B cell (primary cell): ENCODE data around the gene JUND. TPM values are rescaled to one million over a fixed set of nuclear protein-coding genes. Genes with fewer than 3 reads are reported as not detected.

ENCODE experiments used
- ATAC-seq: fragments of 200-7000 bp; cut with Tn5 transposase; one replicate; pipeline ENCODE4 v1.10.0; 2021; ENCODE audit warnings: low read depth, mild to moderate bottlenecking, moderate number of reproducible peaks, moderate library complexity
- CTCF ChIA-PET: fragments of 350-600 bp; sonication (Branson Sonifier 250); formaldehyde crosslinking; loops from one replicate; lab custom pipeline; 2021; ENCODE audit warnings: antibody characterized with exemption, inconsistent platforms; lab: Charles Lee
- POLR2A ChIA-PET: fragments of 350-600 bp; sonication (Branson Sonifier 250); formaldehyde crosslinking; loops from one replicate; lab custom pipeline; 2021; ENCODE audit warnings: antibody characterized with exemption; lab: Charles Lee
- DNase-seq: peaks from one replicate; pipeline ENCODE4 v3.0.0; 2013
- H2AFZ ChIP-seq: 2 replicates; pipeline ENCODE4 v1.6.1; 2012; ENCODE audit warnings: mild to moderate bottlenecking, low read depth, low read length; ENCODE audit not compliant: insufficient read depth, poor library complexity, severe bottlenecking
- H3K27ac ChIP-seq, 2 donors: 1 replicate in 1 of 2; 2 replicates in 1 of 2; pipeline ENCODE4 v1.5.1; 2012 to 2013; ENCODE audit warnings: low read length in 2 of 2, mild to moderate bottlenecking in 2 of 2, moderate library complexity in 1 of 2
- H3K27me3 ChIP-seq, 4 experiments: fragments of 200-600 bp in 1 of 4; sonication (generic) in 1 of 4; replicated peaks in 1 of 4; 1 replicate in 2 of 4; 2 replicates in 2 of 4; pipeline versions ENCODE4 v1.6.1 to v1.7.0; 2013 to 2016; ENCODE audit warnings: low read length in 3 of 4, mild to moderate bottlenecking in 2 of 4, mixed read lengths in 1 of 4, moderate library complexity in 1 of 4; ENCODE audit not compliant: insufficient read depth in 4 of 4, control insufficient read depth in 3 of 4; ENCODE audit errors: control extremely low read depth in 1 of 4
- H3K36me3 ChIP-seq, 2 experiments: replicated peaks in 1 of 2; 1 replicate in 1 of 2; 2 replicates in 1 of 2; pipeline versions ENCODE4 v1.6.1 to v1.7.1; 2013; ENCODE audit warnings: low read length in 1 of 2; ENCODE audit not compliant: insufficient read depth in 2 of 2, control insufficient read depth in 1 of 2; ENCODE audit errors: control extremely low read depth in 1 of 2, extremely low read depth in 1 of 2
- H3K4me1 ChIP-seq, 2 donors: fragments of 200-600 bp in 1 of 2; sonication (generic) in 1 of 2; 1 replicate in 1 of 2; 2 replicates in 1 of 2; pipeline versions ENCODE4 v1.5.1 to v1.6.1; 2013 to 2017; ENCODE audit warnings: low read length in 2 of 2; ENCODE audit not compliant: control insufficient read depth in 2 of 2, insufficient read depth in 2 of 2
- H3K4me2 ChIP-seq: replicated peaks from 2 replicates; pipeline ENCODE3; 2012; ENCODE audit warnings: mild to moderate bottlenecking, low read depth, low read length; ENCODE audit not compliant: poor library complexity, severe bottlenecking
- H3K4me3 ChIP-seq, 5 experiments: fragments of 200-600 bp in 1 of 5; sonication (generic) in 1 of 5; 1 replicate in 3 of 5; 2 replicates in 2 of 5; pipeline versions ENCODE4 v1.5.1 to v1.7.0; 2011 to 2016; ENCODE audit warnings: low read length in 4 of 5, mild to moderate bottlenecking in 4 of 5, low read depth in 2 of 5, control low read depth in 1 of 5, moderate library complexity in 1 of 5; ENCODE audit not compliant: insufficient read depth in 1 of 5; ENCODE audit errors: control extremely low read depth in 1 of 5, extremely low read depth in 1 of 5
- H3K79me2 ChIP-seq: fragments of 200-600 bp; sonication (generic); one replicate; pipeline ENCODE4 v1.6.0; 2016; ENCODE audit warnings: low read length; ENCODE audit not compliant: control insufficient read depth, insufficient read depth
- H3K9ac ChIP-seq: fragments of 200-600 bp; sonication (generic); 2 replicates; pipeline ENCODE4 v1.6.1; 2017; ENCODE audit warnings: mild to moderate bottlenecking, low read length, moderate library complexity
- H3K9me3 ChIP-seq, 3 donors: one replicate each; pipeline versions ENCODE4 v1.6.1 to v1.7.1; 2013; ENCODE audit warnings: low read length in 2 of 3; ENCODE audit not compliant: control insufficient read depth in 2 of 3, insufficient read depth in 1 of 3; ENCODE audit errors: control extremely low read depth in 1 of 3
- H4K20me1 ChIP-seq: 2 replicates; pipeline ENCODE4 v1.6.0; 2012; ENCODE audit warnings: mild to moderate bottlenecking, low read length; ENCODE audit not compliant: insufficient read depth, control insufficient read depth, poor library complexity, severe bottlenecking
- H3K27ac Mint-ChIP-seq: one replicate; pipeline ENCODE4 v1.8.0; 2021; ENCODE audit warnings: mixed read lengths
- H3K27me3 Mint-ChIP-seq: one replicate; pipeline ENCODE4 v1.8.0; 2021; ENCODE audit warnings: mixed read lengths
- H3K4me1 Mint-ChIP-seq: one replicate; pipeline ENCODE4 v1.8.0; 2021; ENCODE audit warnings: mixed read lengths
- H3K4me3 Mint-ChIP-seq: one replicate; pipeline ENCODE4 v1.8.0; 2021; ENCODE audit warnings: mixed read lengths
- H3K9me3 Mint-ChIP-seq: one replicate; pipeline ENCODE4 v1.8.0; 2022; ENCODE audit warnings: mixed read lengths; ENCODE audit not compliant: insufficient read depth
- EZH2 ChIP-seq: IDR thresholded peaks from 2 replicates; pipeline ENCODE4 v1.6.1; 2012; ENCODE audit warnings: borderline replicate concordance, low read depth, mild to moderate bottlenecking, moderate library complexity, low read length; ENCODE audit not compliant: insufficient read depth, poor library complexity, severe bottlenecking
- WGBS: methylation state at CpG from one replicate; pipeline ENCODE4 v1.1.5; 2013; ENCODE audit warnings: missing lambda C conversion rate; ENCODE audit not compliant: insufficient coverage; 5-methylcytosine and 5-hydroxymethylcytosine counted together
- intact Hi-C: fragments of 100-400 bp; cut with micrococcal nuclease; formaldehyde crosslinking; loops from one replicate; pipeline ENCODE4 v1.10.0; 2022
- polyA plus RNA-seq: library from polyadenylated mRNA; depleted of rRNA; stranded (reverse); fragments of >200 nt; gene quantifications from 2 replicates; pipeline ENCODE4 v1.2.3, GENCODE V29; 2012
- total RNA-seq, 2 donors: library from RNA; stranded (reverse); fragments of 120-200 nt in 1 of 2; gene quantifications; 1 replicate in 1 of 2; 2 replicates in 1 of 2; pipeline versions ENCODE4 v1.2.3 to v1.2.4, GENCODE V29; 2013 to 2022
- TF ChIP-seq, protein P1 (sequence below): fragments of 200-600 bp; IDR thresholded peaks from one replicate; pipeline ENCODE4 v1.8.0; 2022; ENCODE audit warnings: antibody characterized with exemption, mild to moderate bottlenecking

The JUND gene
- total and polyA plus RNA-seq, 2 donors (not counting 1 experiment from before 2014, with no cell fraction given), result 628 to 5,593 TPM

DNA sequence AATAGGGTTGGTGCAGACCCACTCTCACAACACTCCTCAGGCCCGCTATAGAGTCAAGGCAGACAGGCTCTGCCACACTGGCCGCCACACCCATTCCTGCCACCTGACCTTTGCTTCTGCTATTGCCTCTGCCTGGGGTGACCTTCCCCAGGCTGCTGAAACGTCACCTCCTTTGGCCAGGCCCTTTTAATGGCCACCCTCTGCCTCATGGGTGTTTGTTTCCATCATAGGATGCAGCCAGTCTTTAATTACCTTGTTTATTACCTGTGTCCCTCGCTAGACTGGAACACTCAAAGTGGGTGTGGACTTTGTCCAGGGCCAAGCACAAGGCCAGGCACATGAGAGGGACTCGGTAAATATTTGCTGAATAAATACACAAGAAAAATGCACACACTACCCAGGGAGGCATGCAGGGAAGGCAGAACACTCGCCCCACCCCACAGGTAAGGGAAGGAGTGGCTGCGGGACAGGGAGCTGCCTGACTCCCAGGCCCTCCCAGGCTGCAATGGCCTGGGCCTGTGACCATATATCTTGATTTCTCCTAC lies 38.2 kb upstream of the JUND start:
- POLR2A ChIA-PET, result interaction anchor here (1.7 to 3.9 kb wide), 4 partner anchors 12 to 40 kb away, joined by 4 to 128 read pairs (median 15); partner anchors contain the start of gene JUND
- Mint-ChIP-seq H3K9me3 (no peaks in the 10 kb centered on the region), H3K4me3 (peak overlapping the region; percentile 45), H3K4me1 (peaks cover 63% of the 10 kb centered on the region), H3K27me3 (no peaks in the 10 kb centered on the region), H3K27ac (peak overlapping the region; percentile 56)
- H3K9me3 ChIP-seq, result peaks cover 0 to 6% (median 0%) of the 10 kb centered on the region in 3 donors
- 89% methylated on average over 4 of the region's 7 CpGs for WGBS
- H4K20me1 ChIP-seq, result peaks cover 7% of the 10 kb centered on the region
- H3K27me3 ChIP-seq, result no peaks in the 10 kb centered on the region
- no peak for TF ChIP-seq EZH2
- TF ChIP-seq, protein P1, sequence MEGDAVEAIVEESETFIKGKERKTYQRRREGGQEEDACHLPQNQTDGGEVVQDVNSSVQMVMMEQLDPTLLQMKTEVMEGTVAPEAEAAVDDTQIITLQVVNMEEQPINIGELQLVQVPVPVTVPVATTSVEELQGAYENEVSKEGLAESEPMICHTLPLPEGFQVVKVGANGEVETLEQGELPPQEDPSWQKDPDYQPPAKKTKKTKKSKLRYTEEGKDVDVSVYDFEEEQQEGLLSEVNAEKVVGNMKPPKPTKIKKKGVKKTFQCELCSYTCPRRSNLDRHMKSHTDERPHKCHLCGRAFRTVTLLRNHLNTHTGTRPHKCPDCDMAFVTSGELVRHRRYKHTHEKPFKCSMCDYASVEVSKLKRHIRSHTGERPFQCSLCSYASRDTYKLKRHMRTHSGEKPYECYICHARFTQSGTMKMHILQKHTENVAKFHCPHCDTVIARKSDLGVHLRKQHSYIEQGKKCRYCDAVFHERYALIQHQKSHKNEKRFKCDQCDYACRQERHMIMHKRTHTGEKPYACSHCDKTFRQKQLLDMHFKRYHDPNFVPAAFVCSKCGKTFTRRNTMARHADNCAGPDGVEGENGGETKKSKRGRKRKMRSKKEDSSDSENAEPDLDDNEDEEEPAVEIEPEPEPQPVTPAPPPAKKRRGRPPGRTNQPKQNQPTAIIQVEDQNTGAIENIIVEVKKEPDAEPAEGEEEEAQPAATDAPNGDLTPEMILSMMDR, result no peak
- no peak for ATAC-seq
- H3K9ac ChIP-seq, result no peak overlapping the region
- H2AFZ ChIP-seq, result no peak overlapping the region
- peaks cover 51% of the 10 kb centered on the region for H3K79me2 ChIP-seq
- CTCF ChIA-PET, result interaction anchor here (1.0 to 9.8 kb wide), 4 partner anchors 9 to 206 kb away, joined by 3 to 242 read pairs (median 4); partner anchors contain the start of gene JUND
- H3K4me3 ChIP-seq, result no peak overlapping the region
- intact Hi-C loops, result no loop called here
- no peak overlapping the region for H3K4me2 ChIP-seq
- peaks cover 32 to 64% of the 10 kb centered on the region in 2 donors for H3K4me1 ChIP-seq
- H3K27ac ChIP-seq, result no peak overlapping the region
- no peaks in the 10 kb centered on the region for H3K36me3 ChIP-seq
- DNase-seq, result no peak
